WERI-Rb-1 (cell line): ENCODE data around the gene ROBO2.

ENCODE experiments used
- DNase-seq: peaks from one replicate; pipeline ENCODE4 v3.0.0-alpha.2; 2020
- H3K27ac ChIP-seq: fragments of 250-450 bp; sonication (Bioruptor Pico); 2 replicates; pipeline ENCODE4 v1.5.1; 2020; ENCODE audit warnings: mild to moderate bottlenecking, moderate library complexity
- H3K27me3 ChIP-seq: fragments of 250-450 bp; sonication (Bioruptor Pico); 2 replicates; pipeline ENCODE4 v1.5.1; 2021; ENCODE audit warnings: mild to moderate bottlenecking, low read depth, moderate library complexity; ENCODE audit not compliant: insufficient read depth, severe bottlenecking
- H3K36me3 ChIP-seq: fragments of 250-450 bp; sonication (Bioruptor Pico); 2 replicates; pipeline ENCODE4 v1.5.1; 2020; ENCODE audit warnings: mild to moderate bottlenecking, moderate library complexity
- H3K4me3 ChIP-seq: 2 replicates; pipeline ENCODE4 v1.5.1; 2011; ENCODE audit warnings: low read depth, mild to moderate bottlenecking, control low read depth, low read length
- H3K9me3 ChIP-seq: fragments of 250-450 bp; sonication (Bioruptor Pico); 2 replicates; pipeline ENCODE4 v1.5.1; 2021; ENCODE audit warnings: mild to moderate bottlenecking, moderate library complexity; ENCODE audit not compliant: severe bottlenecking
- CTCF ChIP-seq: IDR thresholded peaks from 2 replicates; pipeline ENCODE4 v1.5.1; 2011; ENCODE audit warnings: low read depth, mild to moderate bottlenecking, control low read depth, inconsistent platforms, low read length

The ROBO2 gene

GRCh38 chr3:77536038-77536775 lies 496.3 kb downstream of the ROBO2 start:
- TF ChIP-seq CTCF, result no peak
- DNase-seq, result no peak
- no peaks in the 10 kb centered on the region for H3K36me3 ChIP-seq
- H3K27ac ChIP-seq, result no peak overlapping the region
- H3K4me3 ChIP-seq, result no peak overlapping the region
- H3K9me3 ChIP-seq, result no peaks in the 10 kb centered on the region
- no peaks in the 10 kb centered on the region for H3K27me3 ChIP-seq

GRCh38 chr3:77539014-77539413 lies 499.1 kb downstream of the ROBO2 start:
- no peak for TF ChIP-seq CTCF
- DNase-seq, result no peak
- Histone ChIP-seq H3K4me3 (no peak overlapping the region), H3K9me3 (no peaks in the 10 kb centered on the region), H3K27me3 (no peaks in the 10 kb centered on the region), H3K27ac (no peak overlapping the region), H3K36me3 (no peaks in the 10 kb centered on the region)

GRCh38 chr3:77539677-77540076 lies 499.8 kb downstream of the ROBO2 start:
- Histone ChIP-seq H3K27ac (no peak overlapping the region), H3K36me3 (no peaks in the 10 kb centered on the region), H3K4me3 (no peak overlapping the region), H3K27me3 (no peaks in the 10 kb centered on the region), H3K9me3 (no peaks in the 10 kb centered on the region)
- DNase-seq, result no peak
- no peak for TF ChIP-seq CTCF

- Histone ChIP-seq H3K27me3 (no peaks in the 10 kb centered on the region), H3K4me3 (no peak overlapping the region), H3K36me3 (no peaks in the 10 kb centered on the region), H3K9me3 (no peaks in the 10 kb centered on the region), H3K27ac (no peak overlapping the region)
- no peak for DNase-seq
- no peak for TF ChIP-seq CTCF
Observed at GRCh38 chr3:77541203-77541922, 501.5 kb downstream of the ROBO2 start.

GRCh38 chr3:77546246-77546645 lies 506.3 kb downstream of the ROBO2 start:
- no peak for TF ChIP-seq CTCF
- Histone ChIP-seq H3K36me3 (peaks cover 11% of the 10 kb centered on the region), H3K27me3 (no peaks in the 10 kb centered on the region), H3K9me3 (no peaks in the 10 kb centered on the region), H3K27ac (no peak overlapping the region), H3K4me3 (no peak overlapping the region)
- DNase-seq, result no peak

GRCh38 chr3:77549034-77549433 lies 509.1 kb downstream of the ROBO2 start:
- no peak for TF ChIP-seq CTCF
- H3K27me3 ChIP-seq, result no peaks in the 10 kb centered on the region
- H3K9me3 ChIP-seq, result no peaks in the 10 kb centered on the region
- no peak overlapping the region for H3K27ac ChIP-seq
- no peak overlapping the region for H3K4me3 ChIP-seq
- no peak for DNase-seq
- H3K36me3 ChIP-seq, result peaks cover 16% of the 10 kb centered on the region
